NCI-H2227 (cell line): ENCODE data around the gene CEL.
A peak's percentile ranks its signal among the peaks of the same experiment; 100 is the strongest.

Experiments
- DNase-seq: peaks from one replicate; lab custom pipeline; 2025; ENCODE audit not compliant: unreplicated experiment; lab: John Stamatoyannopoulos, UW

The CEL gene

GRCh38 chr9:133115604-133116345 is 54.0 kb downstream of the CEL start:
- no peak for DNase-seq

GRCh38 chr9:133116346-133117231 is 54.8 kb downstream of the CEL start:
- DNase-seq, result no peak

- DNase-seq, result no peak
These were observed 55.7 kb downstream of the CEL start for GRCh38 chr9:133117271-133118178.

- DNase-seq, result no peak
These were observed 56.4 kb downstream of the CEL start for GRCh38 chr9:133118179-133118520.

GRCh38 chr9:133118568-133118967 is 56.8 kb downstream of the CEL start:
- DNase-seq, result no peak

- peak; percentile 42 for DNase-seq
These were observed 57.5 kb downstream of the CEL start for GRCh38 chr9:133119103-133119845.

- peak; percentile 42 for DNase-seq
These were observed 58.2 kb downstream of the CEL start for GRCh38 chr9:133119846-133120500.

- DNase-seq, result no peak
These were observed 58.9 kb downstream of the CEL start for GRCh38 chr9:133120501-133121197.
